HL-60 (cell line): ENCODE data around the gene MAPT.

Experiments used
- GABPA ChIP-seq: IDR thresholded peaks from 2 replicates; pipeline ENCODE4 v1.6.1; 2012; ENCODE audit warnings: low read depth
- POLR2AphosphoS5 ChIP-seq: IDR thresholded peaks from 2 replicates; pipeline ENCODE4 v1.6.1; 2012; ENCODE audit warnings: low read depth

DNA sequence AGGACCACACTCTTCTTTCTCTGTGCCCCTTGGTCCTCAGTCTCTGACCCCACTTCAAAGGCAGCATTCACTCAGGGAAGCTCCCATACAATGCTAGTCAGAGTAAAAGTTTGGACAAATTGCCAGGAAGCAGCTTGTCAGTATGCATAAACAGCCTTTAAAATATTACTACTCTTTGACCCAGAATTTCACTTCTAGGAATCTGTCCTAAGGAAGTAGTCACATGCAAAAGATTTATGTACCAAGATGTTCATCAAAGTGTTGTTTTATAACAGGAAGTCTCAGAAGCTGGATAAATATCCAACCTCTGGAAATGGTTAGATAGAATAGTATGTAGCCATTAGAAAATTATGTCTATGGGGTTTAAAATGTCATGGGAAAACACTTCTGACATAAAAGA lies 31.0 kb downstream of the MAPT start:
- no peak for TF ChIP-seq GABPA
- no peak for TF ChIP-seq POLR2AphosphoS5
